Colonic mucosa (tissue), 4 donors: ENCODE data around the gene PTRH2. TPM values are rescaled to one million over a fixed set of nuclear protein-coding genes. Genes with fewer than 3 reads are reported as not detected.

Experiments used
- DNase-seq: peaks from one replicate; pipeline ENCODE4 v3.0.0-alpha.2; 2020
- H3K27ac ChIP-seq: fragments of 200-600 bp; one replicate; pipeline ENCODE4 v1.8.0; 2021
- H3K27me3 ChIP-seq: fragments of 200-600 bp; one replicate; pipeline ENCODE4 v1.8.0; 2021
- H3K36me3 ChIP-seq: fragments of 200-600 bp; one replicate; pipeline ENCODE4 v1.8.0; 2021
- H3K4me1 ChIP-seq: fragments of 200-600 bp; one replicate; pipeline ENCODE4 v1.8.0; 2021; ENCODE audit warnings: mild to moderate bottlenecking
- H3K4me3 ChIP-seq: fragments of 200-600 bp; one replicate; pipeline ENCODE4 v1.8.0; 2021
- H3K9ac ChIP-seq, 2 donors: one replicate each; pipeline ENCODE4 v1.7.0; 2013; ENCODE audit warnings: control low read depth in 2 of 2, low read depth in 2 of 2, low read length in 2 of 2
- H3K9me3 ChIP-seq: fragments of 200-600 bp; one replicate; pipeline ENCODE4 v1.8.0; 2021
- intact Hi-C: fragments of 100-400 bp; cut with DNase I; formaldehyde crosslinking; loops from one replicate; pipeline ENCODE4 v1.14.1; 2022
- total RNA-seq, 2 donors: library from RNA; stranded (reverse); fragmentation: NEBNext Ultra II Directional in 1 of 2; extraction: Animal tissue kit (Norgen Biotek cat#: 25700) in 1 of 2; gene quantifications; one replicate each; pipeline ENCODE4 v1.2.1, GENCODE V29; 2021
- TF ChIP-seq, protein P1 (sequence below): fragments of 200-600 bp; IDR thresholded peaks from one replicate; pipeline ENCODE4 v1.8.0; 2022; ENCODE audit warnings: antibody characterized with exemption, mild to moderate bottlenecking
- donor health status: healthy.
- donor health status: DM: no; HTN: no; CAD: no.
- donor health status: DM: no; HTN: no; CAD: no.

PTRH2 gene
- total RNA-seq, 2 donors from 2014 or later, result 20.1 to 21.1 TPM

DNA sequence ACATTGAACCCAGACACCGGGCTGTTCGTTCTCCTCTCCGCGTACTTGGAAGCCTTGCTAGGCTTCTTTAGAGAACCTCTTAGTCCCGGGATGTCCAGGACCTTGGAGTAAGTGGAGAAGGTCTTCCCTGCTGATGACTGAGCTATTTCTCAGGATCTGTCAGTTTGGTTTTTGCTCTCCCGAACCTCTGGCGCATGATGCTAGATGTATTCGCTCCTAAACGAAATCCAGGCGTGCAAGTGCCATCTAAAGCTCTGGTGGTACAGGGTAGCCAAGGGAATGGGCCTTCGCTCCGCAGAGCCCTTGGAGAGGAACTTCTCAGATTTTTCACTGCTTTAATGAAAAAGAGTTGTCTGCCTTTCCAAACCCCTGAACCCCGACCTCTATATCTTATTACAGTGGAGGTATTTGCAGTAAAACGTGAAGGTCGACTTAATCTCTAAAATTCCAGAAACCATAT lies 771 bp upstream of the PTRH2 start:
- peak overlapping the region; percentile 90 to 96 for H3K9ac ChIP-seq
- H3K27ac ChIP-seq, result peak overlapping the region; percentile 87
- H3K4me3 ChIP-seq, result peak overlapping the region; percentile 75
- no peaks in the 10 kb centered on the region for H3K36me3 ChIP-seq
- H3K9me3 ChIP-seq, result no peaks in the 10 kb centered on the region
- TF ChIP-seq, protein P1, sequence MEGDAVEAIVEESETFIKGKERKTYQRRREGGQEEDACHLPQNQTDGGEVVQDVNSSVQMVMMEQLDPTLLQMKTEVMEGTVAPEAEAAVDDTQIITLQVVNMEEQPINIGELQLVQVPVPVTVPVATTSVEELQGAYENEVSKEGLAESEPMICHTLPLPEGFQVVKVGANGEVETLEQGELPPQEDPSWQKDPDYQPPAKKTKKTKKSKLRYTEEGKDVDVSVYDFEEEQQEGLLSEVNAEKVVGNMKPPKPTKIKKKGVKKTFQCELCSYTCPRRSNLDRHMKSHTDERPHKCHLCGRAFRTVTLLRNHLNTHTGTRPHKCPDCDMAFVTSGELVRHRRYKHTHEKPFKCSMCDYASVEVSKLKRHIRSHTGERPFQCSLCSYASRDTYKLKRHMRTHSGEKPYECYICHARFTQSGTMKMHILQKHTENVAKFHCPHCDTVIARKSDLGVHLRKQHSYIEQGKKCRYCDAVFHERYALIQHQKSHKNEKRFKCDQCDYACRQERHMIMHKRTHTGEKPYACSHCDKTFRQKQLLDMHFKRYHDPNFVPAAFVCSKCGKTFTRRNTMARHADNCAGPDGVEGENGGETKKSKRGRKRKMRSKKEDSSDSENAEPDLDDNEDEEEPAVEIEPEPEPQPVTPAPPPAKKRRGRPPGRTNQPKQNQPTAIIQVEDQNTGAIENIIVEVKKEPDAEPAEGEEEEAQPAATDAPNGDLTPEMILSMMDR, result no peak
- intact Hi-C loops, result no loop called here
- H3K4me1 ChIP-seq, result no peaks in the 10 kb centered on the region
- DNase-seq, result no peak
- H3K27me3 ChIP-seq, result no peaks in the 10 kb centered on the region

DNA sequence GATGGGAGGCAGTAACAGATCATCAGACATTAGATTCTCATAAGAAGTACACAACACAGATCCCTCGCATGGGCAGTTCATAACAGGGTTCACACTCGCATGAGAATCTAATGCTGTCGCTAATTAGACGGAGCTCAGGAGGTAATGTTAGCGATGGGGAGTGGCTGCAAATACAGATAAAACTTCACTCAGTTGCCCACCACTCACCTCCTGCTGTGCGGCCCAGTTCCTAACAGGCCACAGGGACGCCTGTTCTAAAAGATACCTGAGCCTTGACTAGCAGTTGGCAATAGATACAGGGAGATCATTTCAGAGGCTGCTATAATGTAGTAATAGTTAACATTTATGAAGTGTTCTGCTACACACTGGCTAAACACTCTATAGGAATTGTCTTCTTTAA lies 4.9 kb downstream of the PTRH2 start:
- Histone ChIP-seq H3K27ac (no peak overlapping the region), H3K9ac (no peak overlapping the region), H3K36me3 (peaks cover 5% of the 10 kb centered on the region), H3K9me3 (no peaks in the 10 kb centered on the region), H3K4me1 (no peaks in the 10 kb centered on the region), H3K4me3 (no peak overlapping the region), H3K27me3 (no peaks in the 10 kb centered on the region)
- TF ChIP-seq, protein P1, result no peak
- DNase-seq, result no peak
- intact Hi-C loops, result no loop called here

DNA sequence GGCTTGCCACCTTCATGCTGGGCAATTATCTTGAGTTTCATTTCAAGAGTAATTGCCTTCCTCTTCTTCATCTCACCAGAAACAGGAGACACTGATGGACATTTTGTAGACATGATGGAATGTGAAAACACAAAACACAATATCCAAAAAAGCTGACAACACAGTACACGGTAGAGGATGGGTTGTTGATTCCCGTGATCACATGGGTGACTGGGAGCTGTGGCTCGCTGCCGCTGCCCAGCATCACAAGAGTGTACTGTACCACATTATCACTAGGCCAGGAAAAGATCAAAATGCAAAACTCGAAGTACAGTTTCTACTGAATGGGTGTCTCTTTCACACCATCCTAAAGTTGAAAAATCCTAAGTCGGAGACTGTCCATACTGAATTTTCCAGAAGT lies 7.4 kb downstream of the PTRH2 start:
- no peak overlapping the region for H3K4me3 ChIP-seq
- H3K27me3 ChIP-seq, result no peaks in the 10 kb centered on the region
- TF ChIP-seq, protein P1, result no peak
- intact Hi-C loops, result no loop called here
- no peak overlapping the region for H3K27ac ChIP-seq
- H3K36me3 ChIP-seq, result peaks cover 5% of the 10 kb centered on the region
- no peak for DNase-seq
- H3K4me1 ChIP-seq, result no peaks in the 10 kb centered on the region
- no peak overlapping the region for H3K9ac ChIP-seq
- H3K9me3 ChIP-seq, result no peaks in the 10 kb centered on the region

DNA sequence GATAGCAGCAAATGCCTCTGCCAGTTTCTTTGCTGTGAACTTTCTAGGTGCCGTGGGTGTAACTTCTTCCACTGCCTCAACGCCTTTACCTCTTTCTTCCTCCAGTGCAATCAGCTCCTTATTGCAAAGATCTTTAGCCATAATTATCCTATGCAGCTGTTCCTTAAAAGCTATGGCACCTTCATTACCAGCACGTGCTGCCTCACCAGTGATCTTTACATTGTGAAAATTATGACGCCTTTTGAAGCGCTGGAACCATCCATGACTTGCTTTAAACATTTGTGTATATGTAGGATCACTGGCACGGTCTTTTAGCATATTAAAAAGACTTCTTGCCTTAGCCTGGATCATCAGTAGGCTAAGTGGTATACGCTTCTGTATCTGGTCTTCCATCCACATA lies 8.0 kb downstream of the PTRH2 start:
- no peak overlapping the region for H3K4me3 ChIP-seq
- no peak overlapping the region for H3K9ac ChIP-seq
- intact Hi-C loops, result no loop called here
- H3K27me3 ChIP-seq, result no peaks in the 10 kb centered on the region
- no peaks in the 10 kb centered on the region for H3K4me1 ChIP-seq
- H3K36me3 ChIP-seq, result peaks cover 5% of the 10 kb centered on the region
- no peak overlapping the region for H3K27ac ChIP-seq
- no peaks in the 10 kb centered on the region for H3K9me3 ChIP-seq
- DNase-seq, result no peak
- TF ChIP-seq, protein P1, result no peak

DNA sequence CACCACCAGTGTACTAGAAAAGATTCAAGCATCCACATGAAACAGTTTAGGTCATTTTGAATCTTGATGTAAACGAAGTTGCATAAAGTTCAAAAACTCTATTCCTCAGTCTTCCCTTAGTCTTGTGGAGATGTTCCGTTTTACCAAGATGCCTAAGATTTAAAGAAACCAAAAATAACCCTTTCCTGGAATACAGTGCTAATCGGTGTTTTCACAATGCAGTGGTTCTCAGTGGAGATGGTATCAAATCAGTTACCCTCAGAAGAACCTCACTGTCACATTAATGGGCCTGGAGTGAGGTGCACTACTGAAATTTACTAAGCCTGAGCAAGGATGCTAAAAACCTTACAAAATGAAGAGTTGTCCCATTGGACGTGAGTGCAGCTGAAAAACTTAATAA lies 9.1 kb downstream of the PTRH2 start:
- TF ChIP-seq, protein P1, result no peak
- Histone ChIP-seq H3K9ac (no peak overlapping the region), H3K4me3 (no peak overlapping the region), H3K9me3 (no peaks in the 10 kb centered on the region), H3K36me3 (peaks cover 5% of the 10 kb centered on the region), H3K27ac (no peak overlapping the region), H3K4me1 (no peaks in the 10 kb centered on the region), H3K27me3 (no peaks in the 10 kb centered on the region)
- intact Hi-C loops, result no loop called here
- DNase-seq, result no peak
